ENCODE measurements around the gene PRR20G. TPM values are rescaled to one million over a fixed set of nuclear protein-coding genes. Genes with fewer than 3 reads are reported as not detected.

PRR20G gene
- total and polyA plus RNA-seq, 2 donors (not counting 3 experiments of a cell fraction or from before 2014, with no cell fraction given) = not detected

DNA sequence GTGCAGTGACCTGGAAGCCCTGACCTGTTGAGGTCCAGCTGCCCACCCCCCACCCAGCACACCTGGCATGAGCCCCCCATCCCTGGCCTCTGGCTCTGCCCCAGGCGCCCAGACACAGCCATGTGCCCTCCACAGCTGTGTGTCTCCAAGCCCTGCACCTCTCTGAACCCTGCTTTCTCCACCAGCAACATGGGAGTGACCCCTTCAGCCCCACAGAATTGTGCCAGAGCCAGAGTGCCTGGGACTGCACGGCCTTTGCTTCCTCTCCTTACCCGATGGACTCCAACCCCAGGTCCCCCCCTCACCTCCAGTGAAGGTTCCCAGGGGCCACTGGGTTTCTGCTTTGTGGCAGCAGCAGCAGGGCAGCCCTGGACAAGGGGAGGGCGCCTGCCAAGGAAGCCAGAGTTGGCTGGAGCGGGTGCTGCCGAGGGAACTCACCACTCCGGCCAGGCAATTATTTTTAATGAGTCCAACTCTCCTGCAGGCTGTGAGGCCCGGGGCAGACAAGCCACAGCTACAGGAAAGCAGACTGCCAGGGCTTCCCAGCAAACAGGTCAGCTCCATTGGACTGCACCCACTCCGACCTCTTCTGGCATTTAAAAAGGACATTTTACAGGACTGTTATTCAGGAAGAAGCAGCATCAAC, 24.1 kb downstream of the PRR20G start:
- no peak for TF ChIP-seq MYC (IDR thresholded peaks at IDR 0.05; ENCODE audit: low read depth, low read length)
- TF ChIP-seq JUN (IDR thresholded peaks at IDR 0.05; ENCODE audit: borderline replicate concordance, insufficient read depth, insufficient read length, low read depth) = no peak
- TF ChIP-seq, protein P1, sequence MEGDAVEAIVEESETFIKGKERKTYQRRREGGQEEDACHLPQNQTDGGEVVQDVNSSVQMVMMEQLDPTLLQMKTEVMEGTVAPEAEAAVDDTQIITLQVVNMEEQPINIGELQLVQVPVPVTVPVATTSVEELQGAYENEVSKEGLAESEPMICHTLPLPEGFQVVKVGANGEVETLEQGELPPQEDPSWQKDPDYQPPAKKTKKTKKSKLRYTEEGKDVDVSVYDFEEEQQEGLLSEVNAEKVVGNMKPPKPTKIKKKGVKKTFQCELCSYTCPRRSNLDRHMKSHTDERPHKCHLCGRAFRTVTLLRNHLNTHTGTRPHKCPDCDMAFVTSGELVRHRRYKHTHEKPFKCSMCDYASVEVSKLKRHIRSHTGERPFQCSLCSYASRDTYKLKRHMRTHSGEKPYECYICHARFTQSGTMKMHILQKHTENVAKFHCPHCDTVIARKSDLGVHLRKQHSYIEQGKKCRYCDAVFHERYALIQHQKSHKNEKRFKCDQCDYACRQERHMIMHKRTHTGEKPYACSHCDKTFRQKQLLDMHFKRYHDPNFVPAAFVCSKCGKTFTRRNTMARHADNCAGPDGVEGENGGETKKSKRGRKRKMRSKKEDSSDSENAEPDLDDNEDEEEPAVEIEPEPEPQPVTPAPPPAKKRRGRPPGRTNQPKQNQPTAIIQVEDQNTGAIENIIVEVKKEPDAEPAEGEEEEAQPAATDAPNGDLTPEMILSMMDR (IDR thresholded peaks at IDR 0.05; ENCODE audit: extremely low read depth in 1 of 2, insufficient read depth in 1 of 2, low read depth in 1 of 2, low read length in 2 of 2) = no peak
- no peak for TF ChIP-seq POLR2A (IDR thresholded peaks at IDR 0.05; ENCODE audit: low read depth, low read length)
- no peak for TF ChIP-seq FOS (IDR thresholded peaks at IDR 0.05; ENCODE audit: borderline replicate concordance, insufficient read depth, low read length)
- TF ChIP-seq EZH2 (IDR thresholded peaks at IDR 0.05; ENCODE audit: borderline replicate concordance, low read depth, low read length, severe bottlenecking) = no peak
- TF ChIP-seq GATA2 (IDR thresholded peaks at IDR 0.05; ENCODE audit: insufficient read depth, insufficient read length, low read depth, low read length) = no peak
- TF ChIP-seq, protein P2, sequence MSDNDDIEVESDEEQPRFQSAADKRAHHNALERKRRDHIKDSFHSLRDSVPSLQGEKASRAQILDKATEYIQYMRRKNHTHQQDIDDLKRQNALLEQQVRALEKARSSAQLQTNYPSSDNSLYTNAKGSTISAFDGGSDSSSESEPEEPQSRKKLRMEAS (IDR thresholded peaks at IDR 0.05; ENCODE audit: insufficient read depth, insufficient read length) = no peak
- no peak for TF ChIP-seq POLR2AphosphoS5 (IDR thresholded peaks at IDR 0.05; ENCODE audit: insufficient read depth, low read depth, low read length)
- FAIRE-seq = no peak
- H3K27ac ChIP-seq (ENCODE audit: insufficient read depth, low read depth, low read length) = no peak overlapping the region
- H3K4me3 ChIP-seq (replicated peaks in 1 of 3; ENCODE audit: insufficient read depth in 1 of 3, low read depth in 1 of 3, low read length in 3 of 3) = no peak overlapping the region
- no peaks in the 10 kb centered on the region for H3K4me1 ChIP-seq (ENCODE audit: control insufficient read depth, extremely low read depth, insufficient read depth, low read length)
- dilution Hi-C loops (cut with MboI; ENCODE audit: extremely low pct_ligation_motif_present, low sequenced_read_pairs) (no loop called here), intact Hi-C loops (cut with micrococcal nuclease) (no loop called here)
- no peaks in the 10 kb centered on the region for H4K20me1 ChIP-seq (replicated peaks; ENCODE audit: control insufficient read depth, extremely low read depth, insufficient read depth, low read length)
- no TSS peak for BruUV-seq (replicated peaks)
- ChIA-PET CTCF (no interaction called here), POLR2A (no interaction called here)
- H3K27me3 ChIP-seq (ENCODE audit: control insufficient read depth in 2 of 2, insufficient read depth in 2 of 2, low read length in 2 of 2) = no peaks in the 10 kb centered on the region
- no peak overlapping the region for H3K4me2 ChIP-seq (ENCODE audit: insufficient read depth, low read length)
- no peaks in the 10 kb centered on the region for H3K9me3 ChIP-seq (replicated peaks; ENCODE audit: control insufficient read depth, insufficient read depth, low read length)
- H3K9me1 ChIP-seq (replicated peaks; ENCODE audit: control insufficient read depth, extremely low read depth, insufficient read depth, low read length) = no peaks in the 10 kb centered on the region
- no peaks in the 10 kb centered on the region for H3K36me3 ChIP-seq (ENCODE audit: control insufficient read depth in 2 of 2, extremely low read depth in 1 of 2, insufficient read depth in 2 of 2, low read length in 2 of 2)
- H2AFZ ChIP-seq (ENCODE audit: low read depth, low read length) = no peak overlapping the region
- no peak overlapping the region for H3K9ac ChIP-seq (replicated peaks; ENCODE audit: extremely low read depth, insufficient read depth, low read length)
- DNase-seq (ENCODE audit: low read depth, low spot score) = no peak
- no peaks in the 10 kb centered on the region for H3K79me2 ChIP-seq (ENCODE audit: control insufficient read depth, insufficient read depth, low read length)
